Measurements from ENCODE around the gene ZCCHC3. TPM values are rescaled to one million over a fixed set of nuclear protein-coding genes. Genes with fewer than 3 reads are reported as not detected.
A peak's percentile ranks its signal among the peaks of the same experiment; 100 is the strongest.
"Not testable (repeated sequence)": the region's sequence is repeated elsewhere in the genome, so short reads cannot be mapped to it uniquely, and the experiment has no call there.

The ZCCHC3 gene, protein sequence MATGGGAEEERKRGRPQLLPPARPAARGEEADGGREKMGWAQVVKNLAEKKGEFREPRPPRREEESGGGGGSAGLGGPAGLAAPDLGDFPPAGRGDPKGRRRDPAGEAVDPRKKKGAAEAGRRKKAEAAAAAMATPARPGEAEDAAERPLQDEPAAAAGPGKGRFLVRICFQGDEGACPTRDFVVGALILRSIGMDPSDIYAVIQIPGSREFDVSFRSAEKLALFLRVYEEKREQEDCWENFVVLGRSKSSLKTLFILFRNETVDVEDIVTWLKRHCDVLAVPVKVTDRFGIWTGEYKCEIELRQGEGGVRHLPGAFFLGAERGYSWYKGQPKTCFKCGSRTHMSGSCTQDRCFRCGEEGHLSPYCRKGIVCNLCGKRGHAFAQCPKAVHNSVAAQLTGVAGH
- total RNA-seq (2014; rRNA removed; shearing (Covaris generic)): 15.5 and 16.8 TPM in 2 replicates

DNA sequence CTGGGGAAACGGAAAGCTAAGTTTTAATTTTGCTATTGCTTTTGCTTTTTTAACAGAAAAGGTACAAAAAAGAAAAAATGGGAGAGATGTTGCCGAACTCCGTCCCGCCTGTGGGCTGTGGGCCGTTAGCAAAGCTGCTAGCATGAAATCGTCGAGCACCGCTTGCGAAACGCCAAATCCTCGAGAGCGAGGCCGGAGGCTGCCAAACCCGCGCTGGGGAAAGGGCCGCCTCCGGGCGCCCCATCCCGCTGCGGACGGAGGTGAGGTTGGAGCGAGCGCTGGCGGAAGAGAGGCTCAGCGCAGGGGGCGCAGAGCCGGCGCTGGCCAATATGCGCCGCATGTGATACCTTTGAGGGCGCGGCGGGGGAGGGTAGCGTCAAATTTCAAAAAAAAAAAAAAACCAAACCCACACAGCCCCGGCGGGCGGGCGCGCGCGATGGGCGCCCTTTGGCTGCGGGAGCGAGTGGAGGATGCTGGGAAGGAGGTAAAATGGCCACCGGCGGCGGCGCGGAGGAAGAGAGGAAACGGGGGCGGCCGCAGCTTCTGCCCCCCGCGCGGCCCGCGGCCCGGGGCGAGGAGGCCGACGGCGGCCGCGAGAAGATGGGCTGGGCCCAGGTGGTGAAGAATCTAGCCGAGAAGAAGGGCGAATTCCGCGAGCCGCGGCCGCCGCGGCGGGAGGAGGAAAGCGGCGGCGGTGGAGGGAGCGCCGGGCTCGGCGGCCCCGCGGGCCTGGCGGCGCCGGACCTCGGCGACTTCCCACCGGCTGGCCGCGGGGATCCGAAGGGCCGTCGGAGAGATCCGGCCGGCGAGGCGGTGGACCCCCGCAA lies at the start of gene ZCCHC3:
TSS of gene ZCCHC3 (plus strand) at position 473 of the 827 bp plus-strand sequence. CDS start at position 490, 17 bp downstream.
- peak; percentile 86 for DNase-seq (ENCODE audit: low spot score)

DNA sequence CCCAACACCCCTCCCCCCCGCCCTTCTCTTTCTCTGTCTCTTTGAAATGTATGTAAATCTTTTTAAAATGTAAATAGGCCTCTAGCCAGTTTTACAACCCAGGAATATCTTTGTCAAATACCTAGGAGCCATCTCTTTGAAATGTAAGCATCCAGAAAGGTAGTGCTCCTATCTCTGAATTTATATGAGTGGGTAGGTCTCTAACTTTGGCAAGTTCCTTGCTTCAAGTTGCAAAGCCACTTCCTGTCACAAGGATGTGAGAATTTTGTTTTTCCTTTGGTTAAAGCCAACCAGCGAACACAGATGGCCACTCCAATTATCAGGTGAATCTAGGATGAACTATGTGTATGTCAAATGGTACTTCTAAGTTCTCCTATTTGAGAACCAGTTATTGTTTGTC lies 46.0 kb upstream of the ZCCHC3 start:
- DNase-seq (ENCODE audit: low spot score): no peak

DNA sequence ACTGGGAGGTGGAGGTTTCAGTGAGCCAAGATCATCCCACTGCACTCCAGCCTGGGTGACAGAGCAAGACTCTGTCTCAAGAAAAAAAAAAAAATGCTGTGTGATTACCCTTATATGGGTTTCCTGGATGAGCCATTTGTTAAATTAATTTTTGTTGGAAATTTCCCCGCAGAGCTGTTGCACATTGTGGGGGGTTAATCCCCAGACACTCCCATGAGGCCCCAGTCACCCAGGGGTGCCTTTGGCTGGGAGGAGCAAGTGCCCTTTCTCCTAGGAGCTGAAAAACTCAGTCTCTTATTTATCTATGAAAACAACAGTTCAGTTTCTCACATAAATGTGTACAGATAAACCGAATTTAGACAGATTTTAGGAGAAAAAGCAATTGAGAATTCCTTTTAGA lies 44.6 kb upstream of the ZCCHC3 start:
- DNase-seq (ENCODE audit: low spot score): no peak

DNA sequence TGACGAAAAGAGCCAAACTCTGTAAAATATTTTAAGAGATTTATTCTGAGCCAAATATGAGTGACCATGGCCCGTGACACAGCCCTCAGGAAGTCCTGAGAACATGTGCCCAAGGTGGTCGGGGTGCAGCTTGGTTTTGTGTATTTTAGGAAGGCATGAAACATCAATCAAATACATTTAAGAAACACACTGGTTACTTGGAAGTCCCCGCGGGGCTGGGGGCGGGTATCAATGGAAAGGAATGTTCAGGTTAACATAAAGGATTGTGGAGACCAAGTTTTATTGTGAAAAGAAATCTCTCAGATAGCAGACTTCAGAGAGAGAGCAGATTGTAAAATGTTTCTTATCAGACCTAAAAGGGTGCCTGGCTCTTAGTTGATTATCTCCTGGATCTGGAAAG lies 43.9 kb upstream of the ZCCHC3 start:
- not testable (repeated sequence) for DNase-seq (ENCODE audit: low spot score)

DNA sequence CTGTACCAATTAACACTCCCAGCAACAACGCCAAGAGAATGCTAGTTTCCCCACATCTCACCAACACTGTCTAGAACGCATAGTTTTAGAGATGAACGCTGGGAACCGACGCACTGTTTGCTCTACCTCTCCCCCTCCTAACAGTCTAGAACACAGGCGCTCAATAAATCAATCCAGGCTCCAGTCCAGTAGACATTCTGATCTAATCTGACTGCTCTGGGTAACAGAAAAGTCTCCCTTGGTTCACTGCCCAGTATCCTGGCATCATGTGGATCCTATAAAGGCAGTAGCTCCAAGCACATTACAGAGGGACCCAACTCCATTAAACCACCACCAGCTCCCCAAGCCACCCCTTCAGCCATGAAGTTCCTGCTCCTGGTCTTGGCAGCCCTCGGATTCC lies 40.0 kb upstream of the ZCCHC3 start, which contains the start of gene DEFB132:
TSS of gene DEFB132 (plus strand) at position 306 of the 400 bp plus-strand sequence. CDS start at position 361, 55 bp downstream.
- no peak for DNase-seq (ENCODE audit: low spot score)

DNA sequence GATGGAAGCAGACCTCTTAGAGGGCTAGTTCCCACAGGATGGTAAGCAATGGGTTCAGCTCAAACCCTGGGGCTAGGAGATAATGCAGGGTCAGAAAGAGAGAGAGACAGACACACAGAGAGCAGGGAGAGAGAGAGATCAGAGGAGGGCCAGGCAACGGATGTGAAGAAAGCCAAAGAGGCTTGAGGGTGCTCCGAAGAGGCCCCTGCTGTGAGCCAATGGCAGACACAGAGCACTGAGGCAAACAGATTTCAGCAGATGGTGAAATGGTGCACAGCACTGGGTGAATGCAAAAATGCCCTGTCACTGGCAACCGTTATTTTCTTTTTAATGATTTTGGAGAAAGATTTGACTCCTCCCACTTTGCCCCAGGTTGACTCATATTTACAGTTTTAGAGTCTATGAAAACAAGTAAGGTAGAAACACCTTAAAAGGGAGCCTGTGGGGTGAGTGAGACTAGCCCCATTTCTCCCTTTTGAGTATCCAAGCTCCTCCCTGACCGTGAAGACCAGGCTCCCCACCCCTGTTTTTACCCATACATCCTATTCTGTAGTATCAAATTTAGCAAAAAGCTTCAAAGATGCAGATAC lies 39.0 kb upstream of the ZCCHC3 start:
- DNase-seq (ENCODE audit: low spot score): no peak

DNA sequence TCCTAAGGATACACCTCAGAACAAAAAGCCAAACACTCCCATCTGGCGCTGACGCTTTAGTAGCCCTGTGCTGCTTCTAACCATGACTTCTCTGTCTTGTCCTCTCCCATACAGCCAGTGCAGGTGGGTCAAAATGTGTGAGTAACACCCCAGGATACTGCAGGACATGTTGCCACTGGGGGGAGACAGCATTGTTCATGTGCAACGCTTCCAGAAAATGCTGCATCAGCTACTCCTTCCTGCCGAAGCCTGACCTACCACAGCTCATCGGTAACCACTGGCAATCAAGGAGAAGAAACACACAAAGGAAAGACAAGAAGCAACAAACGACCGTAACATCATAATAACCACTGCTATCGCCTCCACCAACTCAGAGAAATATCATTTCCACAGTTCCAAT lies 38.4 kb upstream of the ZCCHC3 start:
- DNase-seq (ENCODE audit: low spot score): peak; percentile 59

DNA sequence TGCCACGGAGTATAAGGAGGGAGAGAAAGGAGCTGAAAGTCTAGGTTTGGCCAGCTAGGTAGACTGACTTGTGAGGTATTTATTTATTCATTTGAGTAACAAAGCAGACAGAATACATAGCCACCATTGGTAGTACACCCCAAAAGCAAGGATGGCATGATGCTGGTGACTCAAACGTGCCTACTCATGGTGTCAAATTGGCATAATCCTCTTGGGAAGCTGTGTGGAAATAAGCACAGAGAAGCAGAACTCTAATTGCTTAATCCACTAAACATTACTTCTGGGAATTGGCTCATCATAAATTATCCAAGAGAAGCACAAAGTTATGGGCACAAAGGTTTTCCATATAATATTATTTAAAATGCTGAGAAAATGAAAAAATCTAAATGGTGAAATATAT lies 37.4 kb upstream of the ZCCHC3 start:
- DNase-seq (ENCODE audit: low spot score): no peak

DNA sequence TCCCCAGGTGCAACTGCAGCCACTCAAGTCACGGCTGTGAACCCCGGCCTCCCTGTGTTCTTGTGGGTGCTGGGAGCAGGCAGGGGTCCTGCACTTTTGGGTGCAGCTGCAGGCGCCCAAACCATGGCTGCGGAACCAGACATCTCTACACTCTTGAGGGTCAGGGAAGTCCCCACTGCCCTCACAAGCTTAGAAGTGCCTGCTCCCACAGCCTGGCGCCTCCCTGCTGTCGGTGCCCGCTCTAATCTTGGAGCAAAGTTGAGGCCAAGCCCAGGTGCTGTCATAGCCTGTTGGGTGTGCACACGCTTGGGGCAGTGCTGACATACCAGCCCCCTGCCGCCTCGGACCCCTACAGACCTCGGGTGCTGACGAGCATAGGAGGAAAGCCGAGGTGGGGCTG lies 33.7 kb upstream of the ZCCHC3 start:
- DNase-seq (ENCODE audit: low spot score): no peak

DNA sequence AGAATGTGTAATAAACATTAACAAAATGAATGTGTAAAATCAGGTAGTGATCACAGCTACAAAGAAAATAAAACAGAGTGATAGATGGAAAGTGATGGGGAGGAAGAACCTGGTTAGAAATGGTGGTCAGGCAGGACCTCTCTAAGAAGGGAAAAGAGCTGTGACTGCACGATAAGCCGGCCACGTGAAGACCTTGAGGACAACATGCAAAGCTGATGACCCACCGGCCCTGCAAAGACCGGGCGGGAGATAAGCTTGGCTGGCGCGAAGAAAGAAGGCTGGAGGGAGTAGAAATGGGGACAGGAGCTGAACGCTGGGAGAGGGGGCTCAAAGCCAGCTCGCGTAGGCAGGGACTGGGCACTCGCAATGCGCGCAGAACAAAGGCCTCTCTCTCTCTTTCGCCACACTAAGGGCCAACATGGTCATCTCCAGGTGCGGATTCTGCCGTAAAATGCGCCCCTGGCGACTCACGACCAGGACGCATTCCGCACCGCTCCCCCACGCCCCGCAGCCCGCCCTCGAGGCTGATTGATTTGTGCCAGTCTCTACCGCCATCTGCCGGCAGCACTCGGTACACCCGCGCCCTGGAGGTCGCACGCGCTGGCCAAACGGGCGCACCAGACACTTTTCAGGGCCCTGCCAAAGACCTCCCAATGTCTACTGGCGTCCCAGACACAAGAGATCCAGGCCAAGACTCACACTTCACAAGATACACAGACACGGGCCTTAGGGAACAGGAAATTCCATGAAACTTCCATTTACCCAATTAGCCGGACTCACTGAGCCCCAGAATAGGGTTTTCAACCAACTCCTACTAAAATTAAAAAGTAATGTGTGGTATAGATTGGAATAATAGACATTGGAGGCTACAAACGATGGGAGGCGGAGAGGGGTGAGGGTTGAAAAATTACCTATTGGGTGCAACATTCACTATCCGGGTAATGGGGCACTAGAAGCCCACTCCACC lies 30.5 kb upstream of the ZCCHC3 start:
- DNase-seq (ENCODE audit: low spot score): peak; percentile 79

DNA sequence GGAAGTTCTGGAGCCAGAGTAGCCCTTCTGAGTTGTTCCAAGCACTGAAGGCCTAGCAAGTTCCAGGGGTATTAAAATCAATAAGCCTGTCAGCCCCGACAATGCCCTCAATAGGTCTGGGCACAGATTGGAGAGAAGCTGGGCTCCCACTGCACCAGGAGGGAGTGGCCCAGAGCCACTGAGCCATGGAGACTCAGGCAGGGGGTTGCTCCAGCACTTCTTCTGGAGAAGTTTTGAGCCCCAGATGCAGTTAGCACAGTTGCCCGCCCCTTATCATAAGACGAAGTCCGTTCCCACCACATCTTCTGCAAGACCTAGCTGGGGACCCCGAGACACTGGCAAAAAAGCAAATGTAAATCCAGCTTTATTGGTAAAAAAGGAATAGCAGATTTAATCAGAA lies 26.9 kb upstream of the ZCCHC3 start:
- DNase-seq (ENCODE audit: low spot score): no peak

DNA sequence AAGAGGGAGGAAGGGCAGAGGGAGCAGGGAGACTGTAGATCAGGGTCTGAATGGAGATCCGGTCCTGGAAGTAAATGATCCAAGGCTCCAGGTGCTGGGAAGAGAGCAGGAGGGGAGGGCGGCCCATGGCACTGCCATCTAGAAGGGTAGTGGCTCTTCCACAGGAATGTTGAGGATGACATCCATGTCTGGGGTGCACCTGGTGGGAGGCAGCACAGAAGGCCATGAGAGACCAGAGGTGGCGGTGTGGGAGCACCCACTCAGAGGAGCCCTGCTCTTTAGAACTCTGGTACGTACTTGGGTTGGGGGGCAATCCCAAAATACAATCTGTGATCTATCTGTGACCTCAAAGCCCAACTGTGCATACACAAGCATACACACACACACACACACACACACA lies 26.3 kb upstream of the ZCCHC3 start:
- no peak for DNase-seq (ENCODE audit: low spot score)

DNA sequence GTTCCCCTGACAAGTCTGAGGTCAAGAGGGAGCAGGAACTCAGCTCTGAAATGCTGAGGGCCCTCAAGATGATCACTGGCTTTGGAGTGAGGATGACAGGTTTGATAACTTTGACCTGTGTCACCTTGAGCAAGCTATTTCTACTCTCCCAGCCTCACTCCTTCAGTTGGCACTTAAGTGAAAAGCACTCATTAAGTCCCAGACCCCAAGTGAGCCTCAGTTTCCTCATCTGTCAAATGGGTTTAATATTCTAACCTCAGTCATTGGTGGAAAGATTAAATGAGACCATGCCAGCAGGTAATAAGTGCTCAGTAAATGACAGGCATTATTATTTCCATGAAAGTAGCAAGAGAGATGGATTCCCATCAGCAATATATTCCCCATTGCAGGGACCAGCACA lies 25.8 kb upstream of the ZCCHC3 start:
- DNase-seq (ENCODE audit: low spot score): no peak

DNA sequence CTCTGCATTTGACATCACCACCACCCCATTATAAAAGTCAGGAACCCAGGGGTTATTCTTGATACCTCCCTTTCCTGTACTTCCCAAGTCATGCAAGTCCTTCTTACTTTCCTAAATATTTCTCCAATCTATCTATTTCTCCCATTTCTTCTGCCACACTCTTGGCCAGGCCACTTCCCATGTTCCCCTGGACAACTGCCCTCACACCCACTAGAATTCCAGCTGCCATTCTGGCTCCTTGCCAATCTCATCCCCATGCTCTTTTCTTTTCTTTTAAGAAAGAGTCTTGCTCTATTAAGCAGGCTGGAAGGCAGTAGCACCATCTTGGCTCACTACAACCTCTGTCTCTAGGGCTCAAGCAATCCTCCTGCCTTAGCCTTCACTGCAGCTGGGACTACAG lies 24.7 kb upstream of the ZCCHC3 start:
- DNase-seq (ENCODE audit: low spot score): no peak

DNA sequence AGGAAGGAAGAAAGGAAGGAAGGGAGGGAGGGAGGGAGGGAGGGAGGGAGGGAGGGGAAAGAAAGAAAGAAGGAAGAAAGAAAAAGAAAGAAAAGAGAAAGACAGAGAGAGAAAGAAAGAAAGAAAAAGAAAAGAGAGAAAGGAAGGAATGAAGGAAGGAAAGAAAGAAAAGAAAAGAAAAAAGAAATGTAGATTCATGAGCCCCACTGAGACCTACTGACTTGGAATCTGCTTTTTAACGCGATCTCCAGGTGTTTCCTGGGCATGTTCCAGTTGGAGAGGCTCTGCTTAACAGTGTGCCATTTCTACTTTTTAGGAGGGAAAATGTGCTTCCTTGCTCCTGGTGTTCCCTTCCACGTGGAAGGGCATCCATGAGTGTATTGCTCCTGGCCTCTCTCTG lies 23.5 kb upstream of the ZCCHC3 start:
- DNase-seq (ENCODE audit: low spot score): no peak

DNA sequence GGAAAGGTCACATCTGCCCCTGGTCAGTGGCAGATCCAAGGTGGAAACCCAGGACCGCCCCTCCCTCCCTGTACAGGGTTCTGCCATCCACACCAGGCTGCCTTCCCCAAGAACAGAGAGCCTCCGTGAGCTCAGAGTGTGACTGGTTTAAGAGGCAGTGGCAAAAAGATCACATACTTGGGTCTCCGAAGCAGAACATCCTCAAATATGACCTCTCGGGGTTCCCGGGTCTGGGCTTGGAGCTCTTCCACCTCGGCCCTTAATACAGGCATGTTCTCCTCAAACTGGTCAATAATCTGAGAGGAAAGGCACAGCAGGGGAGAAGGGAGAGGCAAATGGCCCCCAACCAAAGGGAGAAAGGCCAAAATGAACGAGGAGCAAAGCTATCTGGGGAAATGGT lies 21.6 kb upstream of the ZCCHC3 start:
- no peak for DNase-seq (ENCODE audit: low spot score)

DNA sequence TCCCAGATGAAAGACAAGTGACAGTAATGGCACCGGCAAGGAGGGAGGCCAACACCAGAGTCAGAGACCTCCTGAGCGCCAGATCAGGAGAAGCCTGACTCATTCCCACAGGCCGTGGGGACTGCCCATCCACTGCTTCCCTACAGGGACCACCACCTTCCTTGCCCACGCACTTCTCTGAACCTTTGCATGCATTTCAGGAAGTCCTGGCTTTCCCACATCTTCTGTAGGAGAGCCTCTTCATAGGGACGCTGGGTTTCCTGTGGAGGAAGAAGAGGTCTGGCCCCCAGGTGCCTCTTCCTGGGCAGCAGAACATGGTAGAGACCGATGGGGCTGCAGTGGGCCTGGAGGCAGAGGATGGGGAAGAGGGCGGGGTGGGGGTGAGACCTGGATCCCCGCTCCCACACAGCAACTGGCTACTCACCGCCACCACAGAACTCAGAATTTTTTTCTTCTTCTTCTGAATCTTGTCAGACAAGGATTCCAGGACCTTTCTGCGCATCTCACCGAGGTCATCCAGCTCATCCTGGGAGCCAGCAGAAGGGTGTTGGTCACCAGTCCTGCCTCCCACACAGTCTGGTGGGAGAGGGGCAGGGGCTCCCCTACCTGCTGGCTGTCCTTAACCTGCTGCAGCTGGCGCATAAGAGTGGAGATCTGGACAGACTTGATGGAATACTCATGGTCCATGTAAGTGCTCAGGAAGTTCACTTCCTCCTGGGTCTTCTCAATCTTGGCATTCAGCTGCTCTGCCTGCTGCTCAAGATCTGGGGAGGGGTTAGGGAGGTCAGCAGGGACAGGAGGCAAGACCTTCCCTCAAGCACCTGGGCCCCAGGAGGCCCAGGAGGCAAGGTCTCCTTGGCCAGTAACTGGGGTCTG lies 20.5 kb upstream of the ZCCHC3 start:
- DNase-seq (ENCODE audit: low spot score): no peak

DNA sequence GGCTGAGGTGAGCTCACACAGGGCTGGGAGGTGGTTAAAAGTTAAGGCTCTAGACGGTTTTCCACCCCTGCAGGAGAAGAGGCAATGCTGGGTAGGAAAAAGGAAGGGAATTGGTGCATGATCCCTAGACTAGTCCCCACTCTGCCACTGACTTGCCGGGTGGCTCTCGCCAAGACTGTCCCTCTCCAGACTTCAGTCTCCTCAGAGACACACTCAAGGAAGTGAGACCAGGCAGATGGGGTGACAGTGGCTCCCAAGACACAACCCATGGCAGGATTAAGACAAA lies 19.9 kb upstream of the ZCCHC3 start:
- no peak for DNase-seq (ENCODE audit: low spot score)

DNA sequence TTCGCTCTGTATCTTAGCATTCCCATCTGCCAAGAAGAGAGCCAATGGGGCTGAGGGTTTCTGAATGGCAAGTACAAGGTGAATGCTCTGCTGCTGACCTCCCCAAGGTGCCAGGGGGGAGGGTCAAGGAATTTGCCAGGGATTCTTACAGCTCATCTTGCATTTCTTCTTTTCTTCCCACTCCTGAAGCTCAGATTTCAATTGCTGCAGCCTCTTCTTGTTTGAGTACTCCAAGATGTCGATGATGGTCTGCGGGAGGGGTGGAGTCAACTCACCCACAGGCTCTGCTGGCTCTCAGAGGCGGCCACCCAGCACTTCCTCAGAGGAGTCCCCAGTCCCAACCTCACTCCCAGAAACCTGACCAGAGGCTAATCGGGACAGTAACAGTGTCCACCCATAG lies 19.2 kb upstream of the ZCCHC3 start:
- DNase-seq (ENCODE audit: low spot score): no peak
